Thymus (tissue), 11 donors: Measurements from ENCODE around the gene F3. TPM values are rescaled to one million over a fixed set of nuclear protein-coding genes. Genes with fewer than 3 reads are reported as not detected.

Source experiments
- DNase-seq, 9 donors: peaks; one replicate each; pipeline ENCODE4 v3.0.0-alpha.2; 2013; ENCODE audit warnings: low spot score in 9 of 9, low read depth in 6 of 9, missing footprints in 1 of 9
- H3K27ac ChIP-seq, 2 donors: one replicate each; pipeline ENCODE4 v1.5.1; 2013; ENCODE audit warnings: control low read depth in 1 of 2, low read depth in 1 of 2, low read length in 1 of 2, mild to moderate bottlenecking in 1 of 2, moderate library complexity in 1 of 2
- H3K27me3 ChIP-seq, 2 donors: one replicate each; pipeline ENCODE4 v1.5.1; 2013; ENCODE audit warnings: low read length in 1 of 2; ENCODE audit not compliant: control insufficient read depth in 2 of 2, insufficient read depth in 1 of 2
- H3K36me3 ChIP-seq, 2 donors: one replicate each; pipeline ENCODE4 v1.5.1; 2013; ENCODE audit warnings: low read length in 1 of 2, mild to moderate bottlenecking in 1 of 2, moderate library complexity in 1 of 2; ENCODE audit not compliant: control insufficient read depth in 2 of 2, insufficient read depth in 2 of 2
- H3K4me1 ChIP-seq, 2 donors: one replicate each; pipeline ENCODE4 v1.5.1; 2013; ENCODE audit warnings: low read length in 2 of 2; ENCODE audit not compliant: control insufficient read depth in 2 of 2, insufficient read depth in 2 of 2
- H3K4me3 ChIP-seq, 2 donors: one replicate each; pipeline ENCODE4 v1.5.1; 2013; ENCODE audit warnings: low read length in 2 of 2, control low read depth in 1 of 2, mild to moderate bottlenecking in 1 of 2
- H3K9me3 ChIP-seq, 2 donors: one replicate each; pipeline ENCODE4 v1.5.1; 2013; ENCODE audit warnings: low read length in 1 of 2, mild to moderate bottlenecking in 1 of 2; ENCODE audit not compliant: control insufficient read depth in 2 of 2, insufficient read depth in 1 of 2
- WGBS: extraction: QIAGEN DNeasy Blood & Tissue Kit; methylation state at CpG from one replicate; pipeline ENCODE4 v1.1.7; 2013; 5-methylcytosine and 5-hydroxymethylcytosine counted together
- polyA plus RNA-seq: library from polyadenylated mRNA; stranded (reverse); fragments of 200-250 nt; gene quantifications from one replicate; pipeline ENCODE4 v1.2.3, GENCODE V29; 2013
- total RNA-seq: library from RNA; stranded (reverse); fragments of 120-200 nt; gene quantifications from one replicate; pipeline ENCODE4 v1.2.4, GENCODE V29; 2013
- donor health status: healthy.

Gene F3
- total and polyA plus RNA-seq, 2 donors, result 0.61 to 141 TPM

- H3K27ac ChIP-seq, result no peak overlapping the region
- no peaks in the 10 kb centered on the region for H3K27me3 ChIP-seq
- H3K36me3 ChIP-seq, result no peaks in the 10 kb centered on the region
- no peaks in the 10 kb centered on the region for H3K9me3 ChIP-seq
- DNase-seq, result no peak
- WGBS, result 97% methylated on average over 7 of the region's 7 CpGs
- no peaks in the 10 kb centered on the region for H3K4me1 ChIP-seq
- no peak overlapping the region for H3K4me3 ChIP-seq
Observed at GRCh38 chr1:94526152-94526980, 15.2 kb downstream of the F3 start.

- H3K27ac ChIP-seq, result no peak overlapping the region
- H3K27me3 ChIP-seq, result no peaks in the 10 kb centered on the region
- WGBS, result 87% methylated on average over 6 of the region's 6 CpGs
- H3K36me3 ChIP-seq, result peaks cover 0 to 5% of the 10 kb centered on the region in 2 donors
- no peaks in the 10 kb centered on the region for H3K4me1 ChIP-seq
- H3K4me3 ChIP-seq, result no peak overlapping the region
- no peak for DNase-seq
- H3K9me3 ChIP-seq, result no peaks in the 10 kb centered on the region
Observed at GRCh38 chr1:94524531-94524930, 17.0 kb downstream of the F3 start.

- Histone ChIP-seq H3K27me3 (no peaks in the 10 kb centered on the region), H3K27ac (no peak overlapping the region), H3K36me3 (peaks cover 4 to 23% of the 10 kb centered on the region in 2 donors), H3K9me3 (no peaks in the 10 kb centered on the region), H3K4me1 (no peaks in the 10 kb centered on the region), H3K4me3 (no peak overlapping the region)
- DNase-seq, result peak in 3 of 9 donors; percentile 14 to 43 (median 14)
- 22% methylated on average over 4 of the region's 4 CpGs for WGBS
Observed at GRCh38 chr1:94522304-94522703, 19.3 kb downstream of the F3 start.

- Histone ChIP-seq H3K27me3 (no peaks in the 10 kb centered on the region), H3K9me3 (no peaks in the 10 kb centered on the region), H3K4me1 (no peaks in the 10 kb centered on the region), H3K4me3 (no peak overlapping the region), H3K36me3 (peaks cover 4 to 34% of the 10 kb centered on the region in 2 donors), H3K27ac (no peak overlapping the region)
- 90% methylated on average over 2 of the region's 2 CpGs for WGBS
- no peak for DNase-seq
Observed at GRCh38 chr1:94519351-94519750, 22.2 kb downstream of the F3 start.

- H3K9me3 ChIP-seq, result no peaks in the 10 kb centered on the region
- no peaks in the 10 kb centered on the region for H3K4me1 ChIP-seq
- peaks cover 4 to 37% of the 10 kb centered on the region in 2 donors for H3K36me3 ChIP-seq
- H3K27ac ChIP-seq, result no peak overlapping the region
- DNase-seq, result no peak
- no peak overlapping the region for H3K4me3 ChIP-seq
- WGBS, result 98% methylated on average over 1 of the region's 1 CpG
- H3K27me3 ChIP-seq, result no peaks in the 10 kb centered on the region
Observed at GRCh38 chr1:94515296-94515947, 26.1 kb downstream of the F3 start.

GRCh38 chr1:94514095-94514727 lies 27.3 kb downstream of the F3 start:
- peaks cover 4 to 29% of the 10 kb centered on the region in 2 donors for H3K36me3 ChIP-seq
- 98% methylated on average over 2 of the region's 2 CpGs for WGBS
- no peaks in the 10 kb centered on the region for H3K9me3 ChIP-seq
- no peak overlapping the region for H3K27ac ChIP-seq
- H3K4me3 ChIP-seq, result no peak overlapping the region
- no peaks in the 10 kb centered on the region for H3K4me1 ChIP-seq
- DNase-seq, result peak in 2 of 9 donors; percentile 8 to 22
- no peaks in the 10 kb centered on the region for H3K27me3 ChIP-seq

- DNase-seq, result no peak
- WGBS, result 98% methylated on average over 2 of the region's 2 CpGs
- Histone ChIP-seq H3K9me3 (no peaks in the 10 kb centered on the region), H3K4me3 (no peak overlapping the region), H3K27ac (no peak overlapping the region), H3K36me3 (peaks cover 4 to 20% of the 10 kb centered on the region in 2 donors), H3K27me3 (no peaks in the 10 kb centered on the region), H3K4me1 (no peaks in the 10 kb centered on the region)
Observed at GRCh38 chr1:94512816-94513215, 28.7 kb downstream of the F3 start.

GRCh38 chr1:94504601-94505000 lies 37.0 kb downstream of the F3 start:
- no peak overlapping the region for H3K27ac ChIP-seq
- WGBS, result 96% methylated on average over 1 of the region's 1 CpG

GRCh38 chr1:94503153-94503552 lies 38.4 kb downstream of the F3 start:
- no peaks in the 10 kb centered on the region for H3K27me3 ChIP-seq
- peaks cover 42 to 69% of the 10 kb centered on the region in 2 donors for H3K36me3 ChIP-seq
- H3K9me3 ChIP-seq, result no peaks in the 10 kb centered on the region
- no peak overlapping the region for H3K4me3 ChIP-seq
- 93% methylated on average over 4 of the region's 4 CpGs for WGBS
- H3K4me1 ChIP-seq, result no peaks in the 10 kb centered on the region
- DNase-seq, result peak in 1 of 9 donors; percentile 11
- no peak overlapping the region for H3K27ac ChIP-seq

More at GRCh38 chr1:94504601-94505000, 37.0 kb downstream of the F3 start:
- Histone ChIP-seq H3K4me1 (no peaks in the 10 kb centered on the region), H3K36me3 (peaks cover 38 to 54% of the 10 kb centered on the region in 2 donors), H3K9me3 (no peaks in the 10 kb centered on the region), H3K4me3 (no peak overlapping the region), H3K27me3 (no peaks in the 10 kb centered on the region)
- no peak for DNase-seq
